DND-41 (cell line): ENCODE data around the gene NLRC3.

ENCODE experiments used
- ATAC-seq: fragments of 200-7000 bp; cut with Tn5 transposase; 3 replicates; pipeline ENCODE4 v1.9.1; 2021; ENCODE audit warnings: low read depth; ENCODE audit not compliant: insufficient read depth
- DNase-seq: peaks from one replicate; pipeline ENCODE4 v3.0.0-alpha.2; 2020
- H2AFZ ChIP-seq: 2 replicates; pipeline ENCODE4 v1.6.0; 2012; ENCODE audit warnings: low read depth, low read length
- H3K27ac ChIP-seq: 2 replicates; pipeline ENCODE4 v1.5.1; 2012; ENCODE audit warnings: low read length, inconsistent platforms
- H3K27me3 ChIP-seq: fragments of 200-600 bp; sonication (generic); 2 replicates; pipeline ENCODE4 v1.6.0; 2012; ENCODE audit warnings: low read length, mild to moderate bottlenecking, inconsistent platforms; ENCODE audit not compliant: insufficient read depth, poor library complexity
- H3K36me3 ChIP-seq: 2 replicates; pipeline ENCODE4 v1.5.1; 2012; ENCODE audit warnings: low read length, inconsistent platforms; ENCODE audit not compliant: insufficient read depth
- H3K4me1 ChIP-seq: 2 replicates; pipeline ENCODE4 v1.5.1; 2012; ENCODE audit warnings: mild to moderate bottlenecking, low read length; ENCODE audit not compliant: insufficient read depth
- H3K4me2 ChIP-seq: 2 replicates; pipeline ENCODE4 v1.6.0; 2012; ENCODE audit warnings: mild to moderate bottlenecking, moderate library complexity, low read length, inconsistent platforms; ENCODE audit not compliant: insufficient read depth
- H3K4me3 ChIP-seq, 2 experiments: fragments of 200-600 bp in 1 of 2; shearing (Covaris generic) in 1 of 2; 2 replicates each; pipeline ENCODE4 v1.5.1; 2012 to 2016; ENCODE audit warnings: inconsistent platforms in 2 of 2, low read length in 2 of 2, mild to moderate bottlenecking in 2 of 2, low read depth in 1 of 2, moderate library complexity in 1 of 2
- H3K79me2 ChIP-seq: 2 replicates; pipeline ENCODE4 v1.6.0; 2012; ENCODE audit warnings: low read length, inconsistent platforms; ENCODE audit not compliant: insufficient read depth
- H3K9ac ChIP-seq: 2 replicates; pipeline ENCODE4 v1.6.0; 2012; ENCODE audit warnings: low read depth, mild to moderate bottlenecking, inconsistent platforms, low read length, moderate library complexity
- H3K9me3 ChIP-seq: 2 replicates; pipeline ENCODE4 v1.5.1; 2012; ENCODE audit warnings: low read length, moderate library complexity, mild to moderate bottlenecking, inconsistent platforms; ENCODE audit not compliant: insufficient read depth, severe bottlenecking
- H4K20me1 ChIP-seq: 2 replicates; pipeline ENCODE4 v1.6.0; 2012; ENCODE audit warnings: low read length; ENCODE audit not compliant: insufficient read depth
- EZH2 ChIP-seq: IDR thresholded peaks from 3 replicates; pipeline ENCODE4 v1.6.1; 2012; ENCODE audit warnings: borderline replicate concordance, low read depth, mild to moderate bottlenecking, moderate library complexity, low read length, inconsistent platforms; ENCODE audit not compliant: severe bottlenecking
- TF ChIP-seq, protein P1 (sequence below): IDR thresholded peaks from 2 replicates; pipeline ENCODE4 v1.5.1; 2012; ENCODE audit warnings: borderline replicate concordance, low read length, moderate library complexity, mild to moderate bottlenecking; ENCODE audit not compliant: poor library complexity, severe bottlenecking; ENCODE audit errors: extremely low read depth

The NLRC3 gene

DNA sequence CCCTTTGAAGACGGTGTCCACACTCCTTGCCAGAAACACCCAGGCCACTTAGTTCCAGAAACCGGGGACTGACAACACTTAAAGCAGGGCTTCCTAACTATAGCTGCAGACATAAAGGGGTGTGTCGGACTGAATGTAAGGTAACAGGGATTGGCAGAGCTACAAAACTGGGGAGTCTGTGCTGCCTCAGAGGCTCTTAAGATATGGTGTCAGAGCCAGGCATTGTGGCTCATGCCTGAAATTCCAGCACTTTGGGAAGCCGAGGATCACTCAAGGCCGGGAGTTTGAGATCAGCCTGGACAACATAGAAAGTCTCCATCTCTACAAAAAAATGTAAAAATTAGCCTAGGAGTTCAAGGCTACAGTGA, 14.2 kb upstream of the NLRC3 start:
- no peak overlapping the region for H2AFZ ChIP-seq
- H3K36me3 ChIP-seq = peaks cover 34% of the 10 kb centered on the region
- TF ChIP-seq, protein P1, sequence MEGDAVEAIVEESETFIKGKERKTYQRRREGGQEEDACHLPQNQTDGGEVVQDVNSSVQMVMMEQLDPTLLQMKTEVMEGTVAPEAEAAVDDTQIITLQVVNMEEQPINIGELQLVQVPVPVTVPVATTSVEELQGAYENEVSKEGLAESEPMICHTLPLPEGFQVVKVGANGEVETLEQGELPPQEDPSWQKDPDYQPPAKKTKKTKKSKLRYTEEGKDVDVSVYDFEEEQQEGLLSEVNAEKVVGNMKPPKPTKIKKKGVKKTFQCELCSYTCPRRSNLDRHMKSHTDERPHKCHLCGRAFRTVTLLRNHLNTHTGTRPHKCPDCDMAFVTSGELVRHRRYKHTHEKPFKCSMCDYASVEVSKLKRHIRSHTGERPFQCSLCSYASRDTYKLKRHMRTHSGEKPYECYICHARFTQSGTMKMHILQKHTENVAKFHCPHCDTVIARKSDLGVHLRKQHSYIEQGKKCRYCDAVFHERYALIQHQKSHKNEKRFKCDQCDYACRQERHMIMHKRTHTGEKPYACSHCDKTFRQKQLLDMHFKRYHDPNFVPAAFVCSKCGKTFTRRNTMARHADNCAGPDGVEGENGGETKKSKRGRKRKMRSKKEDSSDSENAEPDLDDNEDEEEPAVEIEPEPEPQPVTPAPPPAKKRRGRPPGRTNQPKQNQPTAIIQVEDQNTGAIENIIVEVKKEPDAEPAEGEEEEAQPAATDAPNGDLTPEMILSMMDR = no peak
- no peak for TF ChIP-seq EZH2
- no peaks in the 10 kb centered on the region for H3K27me3 ChIP-seq
- no peaks in the 10 kb centered on the region for H4K20me1 ChIP-seq
- DNase-seq = no peak
- no peak for ATAC-seq
- H3K4me1 ChIP-seq = no peaks in the 10 kb centered on the region
- no peaks in the 10 kb centered on the region for H3K79me2 ChIP-seq
- H3K4me2 ChIP-seq = no peak overlapping the region
- no peak overlapping the region for H3K27ac ChIP-seq
- no peak overlapping the region for H3K4me3 ChIP-seq
- no peak overlapping the region for H3K9ac ChIP-seq
- H3K9me3 ChIP-seq = no peaks in the 10 kb centered on the region

- Histone ChIP-seq H3K9ac (no peak overlapping the region), H3K79me2 (no peaks in the 10 kb centered on the region), H4K20me1 (no peaks in the 10 kb centered on the region), H3K4me1 (no peaks in the 10 kb centered on the region), H3K27me3 (no peaks in the 10 kb centered on the region), H3K4me3 (no peak overlapping the region), H3K27ac (no peak overlapping the region), H3K4me2 (no peak overlapping the region), H3K9me3 (no peaks in the 10 kb centered on the region), H3K36me3 (peaks cover 34% of the 10 kb centered on the region), H2AFZ (no peak overlapping the region)
- no peak for TF ChIP-seq EZH2
- TF ChIP-seq, protein P1 = no peak
- no peak for ATAC-seq
- no peak for DNase-seq
Observed at GRCh38 chr16:3590736-3591435, 13.7 kb upstream of the NLRC3 start.

- H3K4me2 ChIP-seq = no peak overlapping the region
- H4K20me1 ChIP-seq = no peaks in the 10 kb centered on the region
- TF ChIP-seq EZH2 = no peak
- TF ChIP-seq, protein P1 = no peak
- H3K27ac ChIP-seq = no peak overlapping the region
- H3K27me3 ChIP-seq = no peaks in the 10 kb centered on the region
- no peaks in the 10 kb centered on the region for H3K79me2 ChIP-seq
- no peak overlapping the region for H3K9ac ChIP-seq
- no peak overlapping the region for H3K4me3 ChIP-seq
- H3K4me1 ChIP-seq = no peaks in the 10 kb centered on the region
- no peaks in the 10 kb centered on the region for H3K9me3 ChIP-seq
- peaks cover 34% of the 10 kb centered on the region for H3K36me3 ChIP-seq
- DNase-seq (no peak), ATAC-seq (no peak)
- H2AFZ ChIP-seq = no peak overlapping the region
Observed at GRCh38 chr16:3589991-3590701, 12.9 kb upstream of the NLRC3 start.
